K562 (cell line): ENCODE data around the gene GPR42. TPM values are rescaled to one million over a fixed set of nuclear protein-coding genes. Genes with fewer than 3 reads are reported as not detected.

Experiments used
- ATAC-seq: fragments of 200-7000 bp; cut with Tn5 transposase; 3 replicates; pipeline ENCODE4 v1.9.1; 2020; ENCODE audit warnings: moderate library complexity
- BruUV-seq: library from RNA; stranded (reverse); fragments of 400-500 nt; replicated peaks from 2 replicates; lab custom pipeline; 2021; lab: Mats Ljungman, UMichigan
- CTCF ChIA-PET: fragments of 300-600 bp; formaldehyde crosslinking; extraction: SDS; loops from one replicate; lab custom pipeline; 2021; ENCODE audit warnings: low intra/inter-chr PET ratio; lab: Yijun Ruan, JAX
- POLR2A ChIA-PET: fragments of 300-600, 350-650 bp; sonication (Branson Sonifier 250); formaldehyde crosslinking; extraction: SDS; loops from one replicate; lab custom pipeline; 2021; ENCODE audit warnings: antibody characterized with exemption, inconsistent platforms; lab: Yijun Ruan, JAX
- DNase-seq, 4 experiments: peaks; one replicate each; pipeline versions ENCODE4 v3.0.0 to v3.0.0-alpha.2; 2011 to 2018; ENCODE audit warnings: low spot score in 3 of 4, mixed read lengths in 3 of 4; ENCODE audit errors: extremely low read depth in 1 of 4
- FAIRE-seq: peaks from 2 replicates; lab custom pipeline; 2011; peaks lifted over from hg19 to GRCh38; lab: Jason Lieb, UNC
- H2AFZ ChIP-seq: 2 replicates; pipeline ENCODE4 v1.6.0; 2011; ENCODE audit warnings: low read depth, low read length, control low read depth, inconsistent platforms
- H3K27ac ChIP-seq: fragments of 200-600 bp; 3 replicates; pipeline ENCODE4 v1.8.0; 2011; ENCODE audit warnings: low read depth, mild to moderate bottlenecking, control low read depth, inconsistent platforms, low read length, moderate library complexity, mixed read lengths; ENCODE audit errors: extremely low read depth
- H3K27me3 ChIP-seq, 2 experiments: fragments of 300-600 bp in 1 of 2; 2 replicates in 1 of 2; 3 replicates in 1 of 2; pipeline versions ENCODE4 v1.6.0 to v1.8.0; 2011; ENCODE audit warnings: inconsistent platforms in 2 of 2, low read length in 2 of 2, mild to moderate bottlenecking in 1 of 2, mixed read lengths in 1 of 2, moderate library complexity in 1 of 2; ENCODE audit not compliant: control insufficient read depth in 2 of 2, insufficient read depth in 2 of 2
- H3K36me3 ChIP-seq: fragments of 300-600 bp; 3 replicates; pipeline ENCODE4 v1.8.0; 2011; ENCODE audit warnings: mild to moderate bottlenecking, low read length, inconsistent platforms; ENCODE audit not compliant: control insufficient read depth, insufficient read depth
- H3K4me1 ChIP-seq, 2 experiments: fragments of 200-600 bp in 1 of 2; replicated peaks in 1 of 2; 2 replicates in 1 of 2; 3 replicates in 1 of 2; pipeline versions ENCODE4 v1.5.1 to v1.8.0; 2011; ENCODE audit warnings: inconsistent platforms in 2 of 2, low read length in 2 of 2, mild to moderate bottlenecking in 1 of 2, mixed read lengths in 1 of 2, moderate library complexity in 1 of 2; ENCODE audit not compliant: control insufficient read depth in 2 of 2, insufficient read depth in 2 of 2
- H3K4me2 ChIP-seq: 2 replicates; pipeline ENCODE4 v1.6.1; 2011; ENCODE audit warnings: low read length, control low read depth, inconsistent platforms, mixed read lengths; ENCODE audit not compliant: insufficient read depth
- H3K4me3 ChIP-seq: fragments of 200-600 bp; sonication (generic), shearing (Covaris generic); 2 replicates; pipeline ENCODE4 v1.5.1; 2016; ENCODE audit warnings: control low read depth, inconsistent platforms
- H3K79me2 ChIP-seq: fragments of 200-600 bp; 3 replicates; pipeline ENCODE4 v1.8.0; 2011; ENCODE audit warnings: low read length, inconsistent platforms; ENCODE audit not compliant: control insufficient read depth, insufficient read depth
- H3K9ac ChIP-seq, 2 experiments: 2 replicates each; pipeline versions ENCODE4 v1.6.0 to v1.6.1; 2011; ENCODE audit warnings: low read depth in 2 of 2, low read length in 2 of 2, control low read depth in 1 of 2, inconsistent platforms in 1 of 2, mild to moderate bottlenecking in 1 of 2, mixed read lengths in 1 of 2; ENCODE audit not compliant: insufficient read depth in 1 of 2
- H3K9me1 ChIP-seq: one replicate; pipeline ENCODE4 v1.6.0; 2011; ENCODE audit warnings: inconsistent platforms, mild to moderate bottlenecking, low read length, moderate library complexity; ENCODE audit not compliant: control insufficient read depth, insufficient read depth
- H3K9me3 ChIP-seq: replicated peaks from 2 replicates; pipeline ENCODE4 v1.5.1; 2011; ENCODE audit warnings: low read depth, low read length, inconsistent platforms; ENCODE audit not compliant: control insufficient read depth, insufficient read depth
- H4K20me1 ChIP-seq: replicated peaks from 2 replicates; pipeline ENCODE4 v1.6.1; 2011; ENCODE audit warnings: low read length, inconsistent platforms, mixed read lengths; ENCODE audit not compliant: control insufficient read depth, insufficient read depth
- ATF7 ChIP-seq: fragments of 450-650 bp; IDR thresholded peaks from 2 replicates; pipeline ENCODE4 v1.7.1; 2014; ENCODE audit warnings: mild to moderate bottlenecking, moderate library complexity
- DEAF1 ChIP-seq: fragments of 450-650 bp; formaldehyde crosslinking; IDR thresholded peaks from 2 replicates; pipeline ENCODE4 v1.4.0; 2020; ENCODE audit warnings: mild to moderate bottlenecking, moderate library complexity
- E2F4 ChIP-seq: sonication (generic); formaldehyde crosslinking; IDR thresholded peaks from 2 replicates; pipeline ENCODE4 v1.8.0; 2022; ENCODE audit warnings: mild to moderate bottlenecking, low read depth, missing genetic modification reagents
- HIVEP1 ChIP-seq: fragments of 250-450 bp; sonication (Bioruptor Pico); IDR thresholded peaks from 2 replicates; pipeline ENCODE4 v1.4.0; 2020; ENCODE audit warnings: mild to moderate bottlenecking
- MIER1 ChIP-seq: fragments of 450-650 bp; IDR thresholded peaks from 2 replicates; pipeline ENCODE4 v1.6.1; 2016; ENCODE audit warnings: antibody characterized with exemption, mild to moderate bottlenecking, low read depth
- NRF1 ChIP-seq, 2 experiments: fragments of 450-650 bp; IDR thresholded peaks in 1 of 2; conservative IDR thresholded peaks in 1 of 2; 2 replicates each; pipeline ENCODE4 v1.6.1; 2014; ENCODE audit warnings: mild to moderate bottlenecking in 2 of 2
- PCBP1 ChIP-seq: fragments of 200-400 bp; formaldehyde crosslinking; IDR thresholded peaks from 2 replicates; pipeline ENCODE4 v1.6.1; 2018; ENCODE audit warnings: mild to moderate bottlenecking, low read depth, low read length; ENCODE audit not compliant: poor library complexity, severe bottlenecking
- TAF9B ChIP-seq: fragments of 450-650 bp; IDR thresholded peaks from 2 replicates; pipeline ENCODE4 v1.6.1; 2018; ENCODE audit warnings: mild to moderate bottlenecking; ENCODE audit not compliant: partially characterized antibody
- TEAD2 ChIP-seq: fragments of 450-650 bp; IDR thresholded peaks from 2 replicates; pipeline ENCODE4 v1.6.1; 2016; ENCODE audit warnings: missing genetic modification characterization, control low read depth, missing compliant biosample characterization
- ZFX ChIP-seq: sonication (generic); formaldehyde crosslinking; IDR thresholded peaks from 2 replicates; pipeline ENCODE4 v1.8.0; 2022; ENCODE audit warnings: mild to moderate bottlenecking, missing genetic modification reagents, moderate library complexity
- ZNF444 ChIP-seq: fragments of 250-450 bp; sonication (Bioruptor Pico); IDR thresholded peaks from 2 replicates; pipeline ENCODE4 v1.4.0; 2020; ENCODE audit warnings: mild to moderate bottlenecking, moderate library complexity
- ZNF584 ChIP-seq: fragments of 200-800 bp; sonication (Bioruptor generic); IDR thresholded peaks from 2 replicates; pipeline ENCODE4 v1.6.1; 2016; ENCODE audit warnings: low read depth, mild to moderate bottlenecking, missing genetic modification characterization, missing compliant biosample characterization
- WGBS: fragments of 100-300 bp; shearing (Covaris generic); methylation state at CpG from one replicate; pipeline ENCODE4 v1.1.6; 2016; ENCODE audit warnings: low coverage, mixed read lengths; ENCODE audit not compliant: insufficient coverage; ENCODE audit errors: missing lambda C conversion rate; 5-methylcytosine and 5-hydroxymethylcytosine counted together
- in situ Hi-C: fragments of 300-500 bp; cut with MboI; formaldehyde crosslinking; loops from 4 replicates; pipeline ENCODE4 v1.15.0; 2018; ENCODE audit warnings: inconsistent platforms, mixed read lengths
- intact Hi-C: fragments of 100-400 bp; cut with micrococcal nuclease; formaldehyde crosslinking; loops from 2 replicates; pipeline ENCODE4 v1.14.2; 2022
- polyA plus RNA-seq, 8 experiments: library from polyadenylated mRNA; depleted of rRNA in 4 of 8; stranded (reverse) in 5 of 8; unstranded in 3 of 8; fragments of >200 nt; fragmentation: Nextera tagmentation in 2 of 8; fragmentation: Illumina TruSeq in 1 of 8; extraction: Ambion mirVana in 2 of 8; extraction: Trizol in 1 of 8; gene quantifications; 2 replicates each; pipeline versions ENCODE4 v1.2.1 to v1.2.3, GENCODE V29; 2011 to 2014; ENCODE audit warnings: inconsistent platforms in 1 of 8, missing spikeins in 1 of 8
- total RNA-seq, 7 experiments: library from RNA; depleted of rRNA in 6 of 7; stranded (reverse); fragments of >200 nt in 6 of 7; fragmentation: Illumina TruSeq in 2 of 7; extraction: Trizol in 2 of 7; gene quantifications; 2 replicates each; pipeline versions ENCODE4 v1.2.1 to v1.2.3, GENCODE V29; 2011 to 2021; ENCODE audit warnings: low replicate concordance in 1 of 7
- TF ChIP-seq, protein P1 (sequence below): sonication (generic); formaldehyde crosslinking; IDR thresholded peaks from 2 replicates; pipeline ENCODE4 v1.8.0; 2022; ENCODE audit warnings: missing genetic modification reagents, mild to moderate bottlenecking, moderate library complexity, borderline replicate concordance

GPR42 gene
- total and polyA plus RNA-seq, 9 of the 15 experiments (the other 6 are each of a cell fraction or from before 2014, with no cell fraction given) = not detected

DNA sequence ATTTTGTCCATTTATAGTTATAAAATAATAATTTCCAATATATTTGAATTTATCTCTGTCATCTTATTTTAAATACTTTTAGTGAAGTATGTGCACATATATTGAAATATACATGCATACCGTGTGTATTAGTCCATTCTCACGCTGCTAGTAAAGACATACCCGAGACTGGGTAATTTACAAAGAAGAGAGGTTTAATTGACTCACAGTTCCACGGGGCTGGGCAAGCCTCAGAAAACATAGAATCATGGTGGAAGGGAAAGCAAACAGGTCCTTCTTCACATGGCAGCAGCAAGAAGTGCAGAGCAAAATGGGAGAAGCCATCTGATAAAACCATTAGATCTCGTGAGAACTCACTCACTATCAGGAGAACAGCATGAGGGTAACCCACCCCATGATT lies 39.6 kb downstream of the GPR42 start:
- no peaks in the 10 kb centered on the region for H3K36me3 ChIP-seq
- TF ChIP-seq TEAD2 = no peak
- TF ChIP-seq NRF1 (conservative IDR thresholded peaks at IDR 0.05 in 1 of 2, IDR thresholded peaks at IDR 0.05 in 1 of 2) = no peak
- TF ChIP-seq, protein P1, sequence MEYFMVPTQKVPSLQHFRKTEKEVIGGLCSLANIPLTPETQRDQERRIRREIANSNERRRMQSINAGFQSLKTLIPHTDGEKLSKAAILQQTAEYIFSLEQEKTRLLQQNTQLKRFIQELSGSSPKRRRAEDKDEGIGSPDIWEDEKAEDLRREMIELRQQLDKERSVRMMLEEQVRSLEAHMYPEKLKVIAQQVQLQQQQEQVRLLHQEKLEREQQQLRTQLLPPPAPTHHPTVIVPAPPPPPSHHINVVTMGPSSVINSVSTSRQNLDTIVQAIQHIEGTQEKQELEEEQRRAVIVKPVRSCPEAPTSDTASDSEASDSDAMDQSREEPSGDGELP (CRISPR knock-in tag) = no peak
- TF ChIP-seq, all 486 proteins: peak for 0
- 0% methylated on average over 5 of the region's 5 CpGs for WGBS
- FAIRE-seq (no peak), DNase-seq (no peak), ATAC-seq (no peak)
- ChIA-PET CTCF (no interaction called here), POLR2A (no interaction called here)
- intact Hi-C loops (no loop called here), in situ Hi-C loops (no loop called here)
- Histone ChIP-seq H2AFZ (no peak overlapping the region), H3K4me2 (no peak overlapping the region), H4K20me1 (no peaks in the 10 kb centered on the region), H3K27me3 (peaks cover 39 to 40% of the 10 kb centered on the region in 2 experiments), H3K9me1 (no peaks in the 10 kb centered on the region), H3K4me1 (peaks cover 0 to under 1% of the 10 kb centered on the region in 2 experiments; a peak in 1 of 5 replicates), H3K79me2 (no peaks in the 10 kb centered on the region), H3K4me3 (no peak overlapping the region), H3K9ac (no peak overlapping the region), H3K9me3 (no peaks in the 10 kb centered on the region), H3K27ac (no peak overlapping the region)
- BruUV-seq = no TSS peak

DNA sequence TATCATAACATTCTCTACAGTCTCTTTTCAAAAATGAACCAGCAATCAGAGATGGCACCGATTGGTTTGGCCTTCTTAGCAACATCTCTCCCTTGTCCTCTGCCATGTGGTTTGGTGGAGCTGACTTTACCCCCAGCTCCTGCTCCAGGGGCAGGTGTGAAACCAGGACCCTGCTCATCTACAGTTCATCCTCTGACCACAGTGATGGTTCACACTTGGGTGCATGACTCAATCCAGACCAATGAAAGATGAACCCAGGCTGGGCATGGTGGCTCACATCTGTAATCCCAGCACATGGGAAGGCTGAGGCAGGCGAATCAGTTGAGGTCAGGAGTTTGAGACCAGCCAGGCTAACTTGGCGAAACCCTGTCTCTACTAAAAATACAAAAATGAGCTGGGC lies 43.6 kb downstream of the GPR42 start:
- ATAC-seq (no peak), FAIRE-seq (no peak)
- no peak overlapping the region for H3K4me2 ChIP-seq
- TF ChIP-seq PCBP1 (no peak), ZFX (CRISPR knock-in tag) (no peak), TAF9B (no peak), ZNF444 (CRISPR knock-in tag) (no peak), ATF7 (no peak), HIVEP1 (no peak), DEAF1 (CRISPR knock-in tag) (no peak), E2F4 (CRISPR knock-in tag) (no peak), ZNF584 (CRISPR knock-in tag) (no peak), MIER1 (no peak)

More for the DNA sequence above, 43.6 kb downstream of the GPR42 start:
- no TSS peak for BruUV-seq
- H4K20me1 ChIP-seq = no peaks in the 10 kb centered on the region
- H3K9ac ChIP-seq = no peak overlapping the region
- H3K4me3 ChIP-seq = no peak overlapping the region
- POLR2A ChIA-PET = no interaction called here
- no peak for DNase-seq
- 0% methylated on average over 3 of the region's 3 CpGs for WGBS
- no peak overlapping the region for H2AFZ ChIP-seq
- no peaks in the 10 kb centered on the region; a peak in 1 of 5 replicates for H3K4me1 ChIP-seq
- intact Hi-C loops (no loop called here), in situ Hi-C loops (no loop called here)
- CTCF ChIA-PET = no interaction called here
- no peak overlapping the region; the same call in 2 of the 3 replicates for H3K27ac ChIP-seq
- H3K9me3 ChIP-seq = no peaks in the 10 kb centered on the region
- H3K9me1 ChIP-seq = no peaks in the 10 kb centered on the region
- no peaks in the 10 kb centered on the region for H3K36me3 ChIP-seq
- no peaks in the 10 kb centered on the region for H3K79me2 ChIP-seq
- H3K27me3 ChIP-seq = peaks cover 51 to 52% of the 10 kb centered on the region in 2 experiments
